ENCODE results near the gene RBKS. TPM values are rescaled to one million over a fixed set of nuclear protein-coding genes. Genes with fewer than 3 reads are reported as not detected.
A peak's percentile ranks its signal among the peaks of the same experiment; 100 is the strongest.

The RBKS gene
- total RNA-seq, 3 donors from 2014 or later = 5.9 to 10.6 (median 10.3) TPM

DNA sequence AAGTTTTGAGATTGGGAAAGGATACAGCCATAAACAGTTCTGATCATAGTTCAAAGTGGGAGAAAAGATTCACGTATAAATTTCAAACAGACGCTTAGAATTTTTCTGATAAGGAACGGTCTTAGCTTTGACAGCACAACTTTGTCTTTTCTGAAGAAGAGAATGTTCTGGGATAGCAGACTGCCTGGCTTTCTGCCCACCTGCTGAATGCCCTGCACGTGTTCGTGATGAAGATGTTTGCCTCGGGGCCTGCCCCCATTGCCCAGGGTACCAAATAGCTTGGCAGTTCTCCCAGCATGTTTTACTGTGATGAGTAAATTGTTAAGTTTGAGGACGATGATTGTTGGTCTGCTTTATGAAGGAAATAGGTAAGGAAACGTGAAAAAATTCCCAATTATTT lies 114.1 kb downstream of the RBKS start:
- intact Hi-C loops (cut with DNase I, micrococcal nuclease) = no loop called here
- no peaks in the 10 kb centered on the region for H3K9me3 ChIP-seq
- no peaks in the 10 kb centered on the region for H3K36me3 ChIP-seq (ENCODE audit: low read depth)
- no peak overlapping the region for H3K4me3 ChIP-seq
- ATAC-seq (no peak), DNase-seq (no peak)
- no peak for TF ChIP-seq CTCF (IDR thresholded peaks at IDR 0.05)
- peaks cover 6% of the 10 kb centered on the region for H3K4me1 ChIP-seq (ENCODE audit: low read depth)

DNA sequence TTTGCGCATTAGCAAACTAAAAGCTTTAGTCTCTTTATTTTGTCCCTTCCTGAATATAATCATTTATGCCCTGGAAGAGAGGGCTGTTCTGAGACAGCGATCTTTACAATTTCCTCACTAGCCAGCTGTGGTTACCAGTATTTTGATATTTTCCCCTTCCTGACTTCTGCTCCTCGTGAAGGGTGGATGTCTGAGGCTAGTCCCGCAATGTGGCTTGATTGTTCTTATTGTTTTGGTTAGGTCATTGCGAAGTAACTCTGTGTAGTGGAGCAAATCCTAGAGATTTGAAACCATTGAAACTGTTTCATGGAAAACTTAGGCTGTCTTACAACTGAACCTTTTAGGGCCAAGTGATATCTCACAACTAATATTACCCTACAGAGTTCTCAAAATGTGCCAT lies 116.2 kb downstream of the RBKS start:
- Histone ChIP-seq H3K4me1 (ENCODE audit: low read depth) (peaks cover 6% of the 10 kb centered on the region), H3K36me3 (ENCODE audit: low read depth) (no peaks in the 10 kb centered on the region), H3K9me3 (no peaks in the 10 kb centered on the region), H3K4me3 (no peak overlapping the region)
- no peak for TF ChIP-seq CTCF (IDR thresholded peaks at IDR 0.05)
- no peak for DNase-seq
- ATAC-seq = no peak
- intact Hi-C loops (cut with DNase I, micrococcal nuclease) = no loop called here

- Histone ChIP-seq H3K9me3 (no peaks in the 10 kb centered on the region), H3K4me1 (ENCODE audit: low read depth) (peaks cover 6% of the 10 kb centered on the region), H3K4me3 (no peak overlapping the region), H3K36me3 (ENCODE audit: low read depth) (no peaks in the 10 kb centered on the region)
- TF ChIP-seq CTCF (IDR thresholded peaks at IDR 0.05) = no peak
- ATAC-seq (no peak), DNase-seq (no peak)
- intact Hi-C loops (cut with DNase I, micrococcal nuclease) = no loop called here
Observed at GRCh38 chr2:27772804-27773203, 117.4 kb downstream of the RBKS start.

GRCh38 chr2:27771548-27772335 lies 118.4 kb downstream of the RBKS start, which contains the start of gene MRPL33:
Gene MRPL33 (plus strand): TSS chr2:27771719. CDS start chr2:27771778, 59 bp downstream.
- Histone ChIP-seq H3K4me1 (ENCODE audit: low read depth) (peaks cover 6% of the 10 kb centered on the region), H3K4me3 (peak within 1 kb of the TSS; percentile 85), H3K9me3 (no peaks in the 10 kb centered on the region), H3K36me3 (ENCODE audit: low read depth) (no peaks in the 10 kb centered on the region)
- TF ChIP-seq CTCF (IDR thresholded peaks at IDR 0.05) = no peak
- ATAC-seq = peak; percentile 99
- intact Hi-C loops (cut with DNase I, micrococcal nuclease) = no loop called here
- peak; percentile 96 to 97 (median 97) for DNase-seq

DNA sequence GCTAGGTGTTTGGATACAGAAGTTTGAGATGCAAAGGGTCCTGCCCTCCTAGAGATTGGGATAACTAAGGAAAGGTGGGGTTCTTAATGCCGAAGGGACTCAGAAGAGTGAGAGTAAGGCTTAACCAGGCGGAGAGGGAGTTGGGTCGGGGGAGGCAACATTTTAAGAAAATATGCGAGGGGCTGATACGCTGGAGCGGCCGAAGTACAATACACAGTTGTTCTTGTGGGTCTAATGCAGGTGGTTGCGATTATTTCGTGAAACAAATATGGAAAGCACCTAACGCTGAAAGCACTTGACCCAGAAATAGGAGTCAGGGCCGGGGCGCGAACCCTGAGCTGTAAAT lies 119.0 kb downstream of the RBKS start:
- TF ChIP-seq CTCF (IDR thresholded peaks at IDR 0.05) = no peak
- ATAC-seq = no peak

More for the DNA sequence above, 119.0 kb downstream of the RBKS start:
- Histone ChIP-seq H3K9me3 (no peaks in the 10 kb centered on the region), H3K36me3 (ENCODE audit: low read depth) (no peaks in the 10 kb centered on the region), H3K4me1 (ENCODE audit: low read depth) (peaks cover 6% of the 10 kb centered on the region), H3K4me3 (peak overlapping the region; percentile 85)
- no peak for DNase-seq
- intact Hi-C loops (cut with DNase I, micrococcal nuclease) = no loop called here
